Nephron (organoid): Measurements from ENCODE around the gene B3GALNT1.

Experiments used
- H3K27ac Mint-ChIP-seq, 3 experiments: 2 replicates each; pipeline ENCODE4 v1.8.0; 2020; ENCODE audit warnings: mixed read lengths in 3 of 3, mild to moderate bottlenecking in 2 of 3, moderate library complexity in 1 of 3
- H3K27me3 Mint-ChIP-seq: 2 replicates; pipeline ENCODE4 v1.8.0; 2021; ENCODE audit warnings: low read depth, mild to moderate bottlenecking, moderate library complexity, mixed read lengths
- H3K36me3 Mint-ChIP-seq: 2 replicates; pipeline ENCODE4 v1.8.0; 2020; ENCODE audit warnings: low read depth, mixed read lengths
- H3K4me1 Mint-ChIP-seq: 2 replicates; pipeline ENCODE4 v1.8.0; 2020; ENCODE audit warnings: mixed read lengths
- H3K4me3 Mint-ChIP-seq, 3 experiments: 2 replicates each; pipeline ENCODE4 v1.8.0; 2020; ENCODE audit warnings: mild to moderate bottlenecking in 3 of 3, mixed read lengths in 3 of 3, moderate library complexity in 2 of 3
- H3K9me3 Mint-ChIP-seq: 2 replicates; pipeline ENCODE4 v1.8.0; 2020; ENCODE audit warnings: mixed read lengths
- TF ChIP-seq, protein P1 (sequence below), 3 experiments: fragments of 200-600 bp; sonication (generic); IDR thresholded peaks; one replicate each; pipeline ENCODE4 v1.5.0; 2021; ENCODE audit warnings: antibody characterized with exemption in 3 of 3; ENCODE audit not compliant: unreplicated experiment in 3 of 3

The B3GALNT1 gene

DNA sequence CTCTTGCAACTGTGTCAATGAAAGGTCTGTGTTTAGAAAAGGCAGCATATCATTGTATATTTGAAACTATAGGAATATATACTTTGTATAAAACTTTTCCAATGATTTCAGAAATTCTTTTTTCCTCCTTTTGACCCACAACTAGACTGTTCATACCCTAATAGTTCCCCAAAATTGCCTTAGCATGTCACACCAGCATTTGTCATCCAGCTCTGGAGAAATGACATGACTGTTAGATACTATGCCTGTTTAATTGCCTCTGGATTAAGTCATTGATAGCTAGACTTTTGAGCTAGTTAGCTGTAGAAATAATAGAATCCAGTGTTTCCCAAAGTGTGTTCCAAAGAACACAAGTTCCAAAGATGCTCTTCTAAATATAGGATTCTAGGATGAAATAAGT is 32.4 kb downstream of the B3GALNT1 start:
- no peak overlapping the region for H3K27ac Mint-ChIP-seq
- no peaks in the 10 kb centered on the region for H3K27me3 Mint-ChIP-seq
- TF ChIP-seq, protein P1, sequence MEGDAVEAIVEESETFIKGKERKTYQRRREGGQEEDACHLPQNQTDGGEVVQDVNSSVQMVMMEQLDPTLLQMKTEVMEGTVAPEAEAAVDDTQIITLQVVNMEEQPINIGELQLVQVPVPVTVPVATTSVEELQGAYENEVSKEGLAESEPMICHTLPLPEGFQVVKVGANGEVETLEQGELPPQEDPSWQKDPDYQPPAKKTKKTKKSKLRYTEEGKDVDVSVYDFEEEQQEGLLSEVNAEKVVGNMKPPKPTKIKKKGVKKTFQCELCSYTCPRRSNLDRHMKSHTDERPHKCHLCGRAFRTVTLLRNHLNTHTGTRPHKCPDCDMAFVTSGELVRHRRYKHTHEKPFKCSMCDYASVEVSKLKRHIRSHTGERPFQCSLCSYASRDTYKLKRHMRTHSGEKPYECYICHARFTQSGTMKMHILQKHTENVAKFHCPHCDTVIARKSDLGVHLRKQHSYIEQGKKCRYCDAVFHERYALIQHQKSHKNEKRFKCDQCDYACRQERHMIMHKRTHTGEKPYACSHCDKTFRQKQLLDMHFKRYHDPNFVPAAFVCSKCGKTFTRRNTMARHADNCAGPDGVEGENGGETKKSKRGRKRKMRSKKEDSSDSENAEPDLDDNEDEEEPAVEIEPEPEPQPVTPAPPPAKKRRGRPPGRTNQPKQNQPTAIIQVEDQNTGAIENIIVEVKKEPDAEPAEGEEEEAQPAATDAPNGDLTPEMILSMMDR (IDR thresholded peaks at IDR 0.05; ENCODE audit: unreplicated experiment in 3 of 3): no peak
- no peaks in the 10 kb centered on the region for H3K9me3 Mint-ChIP-seq
- peaks cover 4% of the 10 kb centered on the region for H3K36me3 Mint-ChIP-seq
- H3K4me3 Mint-ChIP-seq: no peak overlapping the region
- no peaks in the 10 kb centered on the region for H3K4me1 Mint-ChIP-seq

DNA sequence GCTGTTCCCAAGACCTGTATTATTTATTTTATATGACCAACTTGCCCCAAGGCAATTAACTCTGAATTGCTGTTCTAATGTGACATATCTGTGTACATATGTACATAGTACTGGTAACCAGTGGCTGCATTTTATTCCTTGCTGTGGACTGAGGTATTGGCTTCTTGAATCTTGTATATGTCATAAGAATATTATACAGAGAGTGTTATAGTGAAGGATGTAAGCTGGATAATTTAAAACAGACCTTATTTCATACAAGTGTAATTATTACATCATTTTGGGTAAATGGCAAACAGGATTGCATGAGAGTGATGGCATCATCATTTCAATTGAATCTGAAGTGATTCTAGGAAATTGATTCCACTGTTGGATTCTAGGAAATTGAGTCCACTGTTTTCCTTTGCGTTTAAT is 32.9 kb downstream of the B3GALNT1 start:
- no peaks in the 10 kb centered on the region for H3K9me3 Mint-ChIP-seq
- no peaks in the 10 kb centered on the region for H3K4me1 Mint-ChIP-seq
- TF ChIP-seq, protein P1 (IDR thresholded peaks at IDR 0.05; ENCODE audit: unreplicated experiment in 3 of 3): no peak
- H3K27ac Mint-ChIP-seq: no peak overlapping the region
- no peaks in the 10 kb centered on the region for H3K27me3 Mint-ChIP-seq
- H3K4me3 Mint-ChIP-seq: no peak overlapping the region
- peaks cover 8% of the 10 kb centered on the region for H3K36me3 Mint-ChIP-seq

DNA sequence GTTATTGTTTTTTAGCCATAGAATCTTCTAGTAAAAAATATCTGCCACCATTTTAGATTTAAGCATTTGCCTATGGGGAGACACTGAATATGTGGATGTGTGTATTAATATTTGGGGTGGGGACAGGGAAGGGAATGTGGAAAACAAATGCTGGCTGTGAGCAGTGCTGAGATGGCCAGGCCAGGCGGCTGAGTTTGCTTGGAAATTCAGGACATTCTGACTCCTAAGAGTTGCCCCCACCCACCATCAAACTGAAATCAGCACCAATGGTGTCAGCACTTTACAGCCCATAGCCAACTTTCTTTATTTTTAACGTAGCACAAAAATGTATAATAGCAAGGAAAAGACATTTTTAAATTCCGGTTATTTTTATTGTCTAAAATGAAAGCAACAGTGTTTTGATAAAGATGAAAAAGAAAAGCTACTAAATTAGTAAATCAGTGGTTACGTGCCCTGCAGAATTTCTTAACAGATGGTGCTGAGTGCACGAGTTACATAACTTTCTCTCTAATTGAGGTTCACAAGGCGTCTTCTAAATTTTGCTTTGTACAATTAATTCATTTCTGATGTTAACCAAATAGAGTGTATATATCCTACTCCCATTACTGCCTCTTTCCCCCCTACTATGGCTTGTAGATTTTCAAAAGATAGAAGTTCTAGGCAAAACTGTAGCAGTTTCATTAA is 34.0 kb downstream of the B3GALNT1 start:
- H3K4me1 Mint-ChIP-seq: no peaks in the 10 kb centered on the region
- H3K4me3 Mint-ChIP-seq: no peak overlapping the region
- TF ChIP-seq, protein P1 (IDR thresholded peaks at IDR 0.05; ENCODE audit: unreplicated experiment in 3 of 3): no peak
- no peak overlapping the region for H3K27ac Mint-ChIP-seq
- no peaks in the 10 kb centered on the region for H3K9me3 Mint-ChIP-seq
- no peaks in the 10 kb centered on the region for H3K27me3 Mint-ChIP-seq
- peaks cover 9% of the 10 kb centered on the region for H3K36me3 Mint-ChIP-seq

DNA sequence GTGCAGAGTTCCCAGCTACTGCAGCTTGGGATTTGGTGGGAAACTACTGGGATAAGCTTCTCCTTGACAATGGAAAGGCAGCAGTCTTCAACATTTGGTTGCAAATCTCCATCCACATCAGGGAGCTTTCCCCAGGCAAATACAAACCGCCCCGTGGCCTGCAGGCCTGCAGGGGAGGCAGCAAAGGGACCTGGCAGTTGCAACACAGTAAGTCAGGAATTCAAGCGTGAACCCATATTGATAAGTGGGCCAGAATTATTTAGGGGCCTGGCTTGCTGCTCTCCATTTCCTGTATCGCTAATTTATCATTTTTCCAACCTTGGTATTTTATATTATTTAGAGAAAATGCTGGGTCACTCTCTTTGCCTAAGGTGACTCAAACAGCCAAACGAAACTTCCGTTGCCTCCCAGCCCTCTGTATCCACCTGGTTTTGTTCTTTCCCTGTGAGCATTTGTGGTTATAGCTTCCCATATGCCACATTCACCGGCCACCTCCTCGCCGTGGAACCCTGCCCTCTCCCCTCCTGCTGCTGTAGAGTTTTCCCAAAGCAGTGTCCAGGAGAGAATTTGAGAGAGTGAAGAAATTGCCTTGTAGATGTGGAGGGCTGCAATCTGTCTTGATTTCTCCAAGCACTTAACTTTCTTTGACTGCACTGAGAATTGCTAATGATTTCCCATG is 34.8 kb downstream of the B3GALNT1 start:
- no peaks in the 10 kb centered on the region for H3K27me3 Mint-ChIP-seq
- H3K9me3 Mint-ChIP-seq: no peaks in the 10 kb centered on the region
- TF ChIP-seq, protein P1 (IDR thresholded peaks at IDR 0.05; ENCODE audit: unreplicated experiment in 3 of 3): no peak
- no peak overlapping the region for H3K27ac Mint-ChIP-seq
- H3K4me3 Mint-ChIP-seq: no peak overlapping the region
- H3K36me3 Mint-ChIP-seq: peaks cover 9% of the 10 kb centered on the region
- no peaks in the 10 kb centered on the region for H3K4me1 Mint-ChIP-seq

DNA sequence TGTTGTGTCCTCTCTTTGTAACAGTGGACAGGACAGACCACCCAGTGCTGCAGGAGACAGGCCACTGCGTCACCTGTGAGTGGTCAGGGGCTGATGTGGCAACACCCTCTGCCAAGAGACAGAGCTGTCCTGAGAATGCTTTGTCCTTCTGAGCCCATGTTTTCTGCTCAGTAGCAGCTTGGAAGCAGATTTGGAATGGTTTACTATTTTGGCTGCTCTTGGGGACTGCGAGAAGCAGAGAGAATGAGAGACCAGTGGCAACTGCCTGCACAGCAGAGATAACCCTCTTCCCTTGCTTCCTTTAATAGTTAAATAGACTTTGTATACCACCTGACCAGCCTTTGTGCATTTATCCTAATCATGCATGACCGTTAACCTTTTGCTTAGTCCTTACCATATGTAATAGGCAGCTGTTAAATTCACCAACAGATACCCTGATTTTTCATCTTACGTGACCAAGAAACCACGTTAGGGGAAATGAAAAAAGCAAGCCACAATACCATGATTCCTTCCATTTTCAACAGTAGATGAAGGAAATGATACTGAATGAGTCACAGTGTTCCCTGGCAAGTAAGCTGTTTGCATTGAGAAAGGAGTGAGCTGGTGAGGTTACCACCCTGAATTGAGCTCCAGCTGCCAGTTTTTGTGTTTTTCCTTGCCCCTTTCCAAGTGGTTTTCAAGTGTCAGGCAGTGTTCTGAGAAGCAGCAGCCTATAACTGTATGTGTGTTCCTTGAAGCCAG is 35.5 kb downstream of the B3GALNT1 start:
- no peaks in the 10 kb centered on the region for H3K4me1 Mint-ChIP-seq
- TF ChIP-seq, protein P1 (IDR thresholded peaks at IDR 0.05; ENCODE audit: unreplicated experiment in 3 of 3): no peak
- no peaks in the 10 kb centered on the region for H3K27me3 Mint-ChIP-seq
- H3K27ac Mint-ChIP-seq: no peak overlapping the region
- peaks cover 9% of the 10 kb centered on the region for H3K36me3 Mint-ChIP-seq
- H3K9me3 Mint-ChIP-seq: no peaks in the 10 kb centered on the region
- H3K4me3 Mint-ChIP-seq: no peak overlapping the region
